H1 (cell line): Measurements from ENCODE around the gene ANO2. TPM values are rescaled to one million over a fixed set of nuclear protein-coding genes. Genes with fewer than 3 reads are reported as not detected.

Experiments used
- CTCF ChIA-PET: fragments of 300-600 bp; sonication (Branson Sonifier 250); formaldehyde crosslinking; loops from one replicate; lab custom pipeline; 2021; ENCODE audit not compliant: partially characterized antibody; lab: Charles Lee
- POLR2A ChIA-PET: fragments of 300-600 bp; sonication (Branson Sonifier 250); formaldehyde crosslinking; loops from one replicate; lab custom pipeline; 2021; ENCODE audit warnings: inconsistent platforms; ENCODE audit not compliant: partially characterized antibody; lab: Charles Lee
- DNase-seq, 2 experiments: peaks; one replicate each; pipeline versions ENCODE4 v3.0.0 to v3.0.0-alpha.2; 2010 to 2022; ENCODE audit warnings: low spot score in 2 of 2, low read depth in 1 of 2, mixed read lengths in 1 of 2
- FAIRE-seq: peaks from 2 replicates; lab custom pipeline; 2011; peaks lifted over from hg19 to GRCh38; lab: Jason Lieb, UNC
- H2AFZ ChIP-seq: 2 replicates; pipeline ENCODE4 v1.8.1; 2012; ENCODE audit warnings: low read length, inconsistent platforms
- H2AK5ac ChIP-seq: 2 replicates; pipeline ENCODE4 v1.6.1; 2013; ENCODE audit warnings: low read depth, low read length
- H2BK120ac ChIP-seq: replicated peaks from 2 replicates; pipeline ENCODE3; 2013; ENCODE audit warnings: low read depth, low read length, inconsistent platforms
- H2BK12ac ChIP-seq: 2 replicates; pipeline ENCODE4 v1.6.1; 2013; ENCODE audit warnings: low read depth, low read length
- H2BK15ac ChIP-seq: 2 replicates; pipeline ENCODE4 v1.6.1; 2013; ENCODE audit warnings: low read length
- H2BK20ac ChIP-seq: 2 replicates; pipeline ENCODE4 v1.6.1; 2013; ENCODE audit warnings: low read length
- H2BK5ac ChIP-seq: 2 replicates; pipeline ENCODE4 v1.6.1; 2013; ENCODE audit warnings: low read depth, low read length
- H3K14ac ChIP-seq: 2 replicates; pipeline ENCODE4 v1.6.1; 2013; ENCODE audit warnings: inconsistent platforms; ENCODE audit not compliant: insufficient read length
- H3K18ac ChIP-seq: 2 replicates; pipeline ENCODE4 v1.6.1; 2013; ENCODE audit warnings: low read length; ENCODE audit errors: extremely low read depth
- H3K23ac ChIP-seq: 2 replicates; pipeline ENCODE4 v1.6.1; 2013; ENCODE audit warnings: inconsistent platforms; ENCODE audit not compliant: insufficient read length
- H3K23me2 ChIP-seq: 2 replicates; pipeline ENCODE4 v1.6.1; 2013; ENCODE audit warnings: low read depth, low read length
- H3K27ac ChIP-seq: 2 replicates; pipeline ENCODE4 v1.6.1; 2011; ENCODE audit warnings: low read depth, low read length, inconsistent platforms
- H3K27me3 ChIP-seq, 4 experiments: replicated peaks in 1 of 4; 1 replicate in 1 of 4; 2 replicates in 3 of 4; pipeline versions ENCODE4 v1.6.1 to v1.8.1; 2011 to 2013; ENCODE audit warnings: low read length in 3 of 4, mild to moderate bottlenecking in 3 of 4, inconsistent platforms in 2 of 4, mixed read lengths in 2 of 4, moderate library complexity in 1 of 4; ENCODE audit not compliant: control insufficient read depth in 3 of 4, insufficient read depth in 3 of 4; ENCODE audit errors: extremely low read depth in 1 of 4
- H3K36me3 ChIP-seq, 4 experiments: 2 replicates each; pipeline versions ENCODE4 v1.6.1 to v1.8.1; 2011 to 2013; ENCODE audit warnings: mild to moderate bottlenecking in 4 of 4, low read length in 3 of 4, moderate library complexity in 2 of 4, control low read depth in 1 of 4, inconsistent platforms in 1 of 4; ENCODE audit not compliant: insufficient read depth in 4 of 4, control insufficient read depth in 2 of 4
- H3K4ac ChIP-seq: replicated peaks from 2 replicates; pipeline ENCODE3; 2013; ENCODE audit warnings: low read length, low read depth, mixed read lengths, inconsistent platforms; ENCODE audit not compliant: insufficient read length
- H3K4me1 ChIP-seq, 4 experiments: replicated peaks in 1 of 4; 1 replicate in 1 of 4; 2 replicates in 3 of 4; pipeline versions ENCODE4 v1.6.1 to v1.8.1; 2011 to 2013; ENCODE audit warnings: low read length in 3 of 4, inconsistent platforms in 2 of 4, mixed read lengths in 1 of 4; ENCODE audit not compliant: insufficient read depth in 4 of 4, control insufficient read depth in 3 of 4
- H3K4me2 ChIP-seq, 2 experiments: 2 replicates each; pipeline versions ENCODE4 v1.6.1 to v1.8.1; 2011 to 2013; ENCODE audit warnings: low read depth in 2 of 2, low read length in 2 of 2, control low read depth in 1 of 2, inconsistent platforms in 1 of 2, mild to moderate bottlenecking in 1 of 2; ENCODE audit not compliant: insufficient read depth in 1 of 2
- H3K4me3 ChIP-seq, 4 experiments: fragments of 200-600, 300-600 bp in 1 of 4; sonication (generic), shearing (Covaris generic), sonication (Bioruptor Twin) in 1 of 4; 2 replicates each; pipeline versions ENCODE4 v1.5.1 to v1.8.1; 2011 to 2016; ENCODE audit warnings: low read length in 4 of 4, low read depth in 3 of 4, control low read depth in 2 of 4, inconsistent platforms in 2 of 4, mild to moderate bottlenecking in 2 of 4, mixed read lengths in 1 of 4, moderate library complexity in 1 of 4; ENCODE audit not compliant: insufficient read depth in 2 of 4; ENCODE audit errors: extremely low read depth in 1 of 4
- H3K56ac ChIP-seq: replicated peaks from 2 replicates; pipeline ENCODE3; 2013; ENCODE audit warnings: low read depth, mild to moderate bottlenecking, mixed read lengths, low read length, inconsistent platforms; ENCODE audit not compliant: insufficient read length
- H3K79me1 ChIP-seq: 2 replicates; pipeline ENCODE4 v1.6.1; 2013; ENCODE audit warnings: low read depth, low read length, control low read depth
- H3K79me2 ChIP-seq, 2 experiments: 2 replicates each; pipeline versions ENCODE4 v1.6.1 to v1.8.1; 2012 to 2013; ENCODE audit warnings: low read length in 2 of 2, mild to moderate bottlenecking in 2 of 2, inconsistent platforms in 1 of 2; ENCODE audit not compliant: insufficient read depth in 2 of 2, control insufficient read depth in 1 of 2
- H3K9ac ChIP-seq, 4 experiments: replicated peaks in 1 of 4; 1 replicate in 1 of 4; 2 replicates in 3 of 4; pipeline versions ENCODE4 v1.6.1 to v1.8.1; 2011 to 2013; ENCODE audit warnings: low read depth in 3 of 4, low read length in 3 of 4, control low read depth in 2 of 4, mild to moderate bottlenecking in 2 of 4, moderate library complexity in 2 of 4, inconsistent platforms in 1 of 4; ENCODE audit errors: extremely low read depth in 1 of 4
- H3K9me3 ChIP-seq, 2 experiments: 2 replicates each; pipeline versions ENCODE4 v1.6.1 to v1.8.1; 2012 to 2013; ENCODE audit warnings: mild to moderate bottlenecking in 2 of 2, moderate library complexity in 2 of 2, control low read depth in 1 of 2, inconsistent platforms in 1 of 2, low read depth in 1 of 2, low read length in 1 of 2, mixed read lengths in 1 of 2; ENCODE audit not compliant: insufficient read depth in 2 of 2
- H4K20me1 ChIP-seq, 2 experiments: replicated peaks in 1 of 2; 2 replicates each; pipeline versions ENCODE3 to v1.8.1; 2011 to 2013; ENCODE audit warnings: inconsistent platforms in 2 of 2, low read length in 2 of 2, mild to moderate bottlenecking in 1 of 2; ENCODE audit not compliant: insufficient read depth in 2 of 2, control insufficient read depth in 1 of 2
- H4K5ac ChIP-seq: 2 replicates; pipeline ENCODE4 v1.6.1; 2013; ENCODE audit warnings: low read length, low read depth, mixed read lengths, inconsistent platforms; ENCODE audit not compliant: insufficient read length
- H4K8ac ChIP-seq: 2 replicates; pipeline ENCODE4 v1.8.0; 2013; ENCODE audit warnings: mild to moderate bottlenecking, moderate library complexity, low read length, inconsistent platforms; ENCODE audit not compliant: insufficient read depth; ENCODE audit errors: extremely low read depth
- H4K91ac ChIP-seq: replicated peaks from 2 replicates; pipeline ENCODE3; 2013; ENCODE audit warnings: low read length, mixed read lengths, inconsistent platforms; ENCODE audit not compliant: insufficient read length
- CTBP2 ChIP-seq: IDR thresholded peaks from 2 replicates; pipeline ENCODE4 v1.7.0; 2011; ENCODE audit warnings: borderline replicate concordance, mild to moderate bottlenecking, moderate library complexity, mixed read lengths, low read length; ENCODE audit not compliant: insufficient read depth, insufficient read length
- EP300 ChIP-seq, 2 experiments: IDR thresholded peaks; 1 replicate in 1 of 2; 2 replicates in 1 of 2; pipeline ENCODE4 v1.6.1; 2011 to 2012; ENCODE audit warnings: low read depth in 2 of 2, low read length in 2 of 2, mild to moderate bottlenecking in 2 of 2, borderline replicate concordance in 1 of 2, inconsistent platforms in 1 of 2, moderate library complexity in 1 of 2
- FOSL1 ChIP-seq: IDR thresholded peaks from 2 replicates; pipeline ENCODE4 v1.6.1; 2011; ENCODE audit warnings: mild to moderate bottlenecking, low read depth, low read length, moderate library complexity; ENCODE audit not compliant: insufficient read depth
- GTF2F1 ChIP-seq: IDR thresholded peaks from 2 replicates; pipeline ENCODE4 v1.6.1; 2012; ENCODE audit warnings: low read depth, low read length, improper control_type of control experiment, borderline replicate concordance
- MAFK ChIP-seq: IDR thresholded peaks from 2 replicates; pipeline ENCODE4 v1.6.1; 2012; ENCODE audit warnings: low read depth, mild to moderate bottlenecking, improper control_type of control experiment, low read length
- POU5F1 ChIP-seq: IDR thresholded peaks from 2 replicates; pipeline ENCODE4 v1.6.1; 2011; ENCODE audit warnings: low read depth, mild to moderate bottlenecking, low read length, moderate library complexity
- RBBP5 ChIP-seq: IDR thresholded peaks from 2 replicates; pipeline ENCODE4 v1.7.1; 2012; ENCODE audit warnings: low read depth, mild to moderate bottlenecking, inconsistent platforms, low read length, moderate library complexity, borderline replicate concordance
- RFX5 ChIP-seq: IDR thresholded peaks from 2 replicates; pipeline ENCODE4 v1.6.1; 2011; ENCODE audit warnings: low read depth, low read length, improper control_type of control experiment, borderline replicate concordance
- SIX5 ChIP-seq: IDR thresholded peaks from 2 replicates; pipeline ENCODE4 v1.6.1; 2011; ENCODE audit warnings: mild to moderate bottlenecking, low read depth, low read length
- TBP ChIP-seq: IDR thresholded peaks from 2 replicates; pipeline ENCODE4 v1.6.1; 2011; ENCODE audit warnings: low read depth, low read length, improper control_type of control experiment
- TCF12 ChIP-seq: IDR thresholded peaks from 2 replicates; pipeline ENCODE4 v1.6.1; 2011; ENCODE audit warnings: low read depth, mild to moderate bottlenecking, low read length
- USF2 ChIP-seq: IDR thresholded peaks from 2 replicates; pipeline ENCODE4 v1.6.1; 2011; ENCODE audit warnings: low read length, improper control_type of control experiment
- WGBS, 2 experiments: shearing (Covaris generic) in 1 of 2; methylation state at CpG; one replicate each; pipeline versions ENCODE4 v1.1.6 to v1.1.7; 2013 to 2015; ENCODE audit warnings: low lambda C conversion rate in 2 of 2, mixed read lengths in 2 of 2, inconsistent platforms in 1 of 2, low coverage in 1 of 2, missing lambda C conversion rate in 1 of 2; ENCODE audit not compliant: insufficient replicate concordance in 2 of 2, insufficient coverage in 1 of 2, insufficient read length in 1 of 2; ENCODE audit errors: extremely low coverage in 1 of 2, missing lambda C conversion rate in 1 of 2; 5-methylcytosine and 5-hydroxymethylcytosine counted together
- polyA plus RNA-seq, 7 experiments: library from polyadenylated mRNA; depleted of rRNA in 3 of 7; stranded (reverse) in 5 of 7; unstranded in 2 of 7; fragments of >200 nt in 5 of 7; fragments of 200-250 nt in 2 of 7; gene quantifications; 1 replicate in 5 of 7; 2 replicates in 1 of 7; 4 replicates in 1 of 7; pipeline versions ENCODE4 v1.2.1 to v1.2.3, GENCODE V29; 2011 to 2013; ENCODE audit warnings: missing spikeins in 2 of 7, mixed read lengths in 2 of 7
- total RNA-seq: library from RNA; stranded (reverse); fragmentation: NEBNext Ultra II Directional; extraction: Animal tissue kit (Norgen Biotek cat#: 25700); gene quantifications from 2 replicates; pipeline ENCODE4 v1.2.1, GENCODE V29; 2021

Gene ANO2
- total and polyA plus RNA-seq, 2 of the 8 experiments (the other 6 are each of a cell fraction or from before 2014, with no cell fraction given): 1.9 to 5.5 TPM

GRCh38 chr12:5682581-5682980 lies 262.5 kb downstream of the ANO2 start:
- TF ChIP-seq RBBP5 (no peak), GTF2F1 (no peak), FOSL1 (no peak), POU5F1 (no peak), EP300 (IDR thresholded peaks at IDR 0.05; ENCODE audit: borderline replicate concordance in 1 of 2, low read depth in 2 of 2, low read length in 2 of 2) (no peak), SIX5 (no peak), TCF12 (no peak), TBP (no peak), RFX5 (no peak), USF2 (no peak), CTBP2 (no peak), MAFK (no peak)
- no peak overlapping the region for H3K27ac ChIP-seq
- H3K9me3 ChIP-seq: no peaks in the 10 kb centered on the region
- H3K4me2 ChIP-seq: no peak overlapping the region
- H4K20me1 ChIP-seq: no peaks in the 10 kb centered on the region
- no peak overlapping the region for H2BK15ac ChIP-seq
- H2AK5ac ChIP-seq: no peak overlapping the region
- H2BK12ac ChIP-seq: no peak overlapping the region
- ChIA-PET CTCF (interaction anchor here (0.7 kb wide), 3 partner anchors 27 to 254 kb away, joined by 3 read pairs; no protein-coding TSS in a partner anchor), POLR2A (no interaction called here)
- H4K91ac ChIP-seq: no peak overlapping the region
- H3K18ac ChIP-seq: no peak overlapping the region
- H2BK5ac ChIP-seq: no peak overlapping the region
- no peaks in the 10 kb centered on the region for H3K4me1 ChIP-seq
- no peak overlapping the region for H3K23ac ChIP-seq
- H3K36me3 ChIP-seq: no peaks in the 10 kb centered on the region
- no peaks in the 10 kb centered on the region for H3K79me2 ChIP-seq
- H2AFZ ChIP-seq: no peak overlapping the region
- H2BK20ac ChIP-seq: no peak overlapping the region
- H3K4ac ChIP-seq: no peak overlapping the region
- no peak overlapping the region for H3K4me3 ChIP-seq
- H3K79me1 ChIP-seq: no peaks in the 10 kb centered on the region
- H3K9ac ChIP-seq: no peak overlapping the region
- H4K8ac ChIP-seq: no peak overlapping the region
- WGBS, 2 experiments: 86% methylated on average over 3 of the region's 3 CpGs; no CpG with 5 or more reads in 1 of the 2 experiments
- FAIRE-seq (no peak), DNase-seq (no peak)
- no peak overlapping the region for H2BK120ac ChIP-seq
- H3K14ac ChIP-seq: no peak overlapping the region
- H4K5ac ChIP-seq: no peak overlapping the region
- no peaks in the 10 kb centered on the region for H3K23me2 ChIP-seq
- H3K27me3 ChIP-seq: no peaks in the 10 kb centered on the region
- H3K56ac ChIP-seq: no peak overlapping the region
